HG03565 (cell line): ENCODE results near the gene HPS6.
"Not testable (repeated sequence)": the region's sequence is repeated elsewhere in the genome, so short reads cannot be mapped to it uniquely, and the experiment has no call there.

Experiments used
- ATAC-seq: cut with Tn5 transposase; IDR thresholded peaks from one replicate; pipeline ENCODE4 v1.9.1; 2021; ENCODE audit warnings: mild to moderate bottlenecking, moderate library complexity; ENCODE audit not compliant: unreplicated experiment

The HPS6 gene

GRCh38 chr10:102064868-102065560, at the start of gene HPS6:
HPS6 (plus strand) TSS chr10:102065349; CDS start chr10:102065475, 126 bp downstream.
- ATAC-seq: peak; percentile 86

GRCh38 chr10:102016416-102016815, 48.7 kb upstream of the HPS6 start:
- ATAC-seq: no peak

GRCh38 chr10:102017295-102017694, 47.9 kb upstream of the HPS6 start:
- no peak for ATAC-seq

- ATAC-seq: no peak
These were observed 44.2 kb upstream of the HPS6 start for GRCh38 chr10:102020938-102021337.

GRCh38 chr10:102024799-102025198, 40.4 kb upstream of the HPS6 start:
- ATAC-seq: no peak

GRCh38 chr10:102027261-102027660, 37.9 kb upstream of the HPS6 start:
- no peak for ATAC-seq

GRCh38 chr10:102033787-102034186, 31.4 kb upstream of the HPS6 start:
- no peak for ATAC-seq

GRCh38 chr10:102035807-102036206, 29.3 kb upstream of the HPS6 start:
- not testable (repeated sequence) for ATAC-seq

- no peak for ATAC-seq
These were observed 26.7 kb upstream of the HPS6 start for GRCh38 chr10:102038410-102038809.

- no peak for ATAC-seq
These were observed 24.7 kb upstream of the HPS6 start for GRCh38 chr10:102040305-102041050.

- no peak for ATAC-seq
These were observed 19.9 kb upstream of the HPS6 start for GRCh38 chr10:102045292-102045691.

- ATAC-seq: no peak
These were observed 19.1 kb upstream of the HPS6 start for GRCh38 chr10:102046095-102046494.

GRCh38 chr10:102054881-102055646, 10.1 kb upstream of the HPS6 start:
- not testable (repeated sequence) for ATAC-seq

GRCh38 chr10:102055647-102056419, 9.3 kb upstream of the HPS6 start, which contains the start of gene ARMH3:
ARMH3 (minus strand) TSS chr10:102056173; CDS start chr10:102040114, 16,059 bp downstream.
- ATAC-seq: peak; percentile 78

- ATAC-seq: no peak
These were observed 5.2 kb upstream of the HPS6 start for GRCh38 chr10:102059987-102060386.

- no peak for ATAC-seq
These were observed 664 bp upstream of the HPS6 start for GRCh38 chr10:102064503-102064867.

- ATAC-seq: peak; percentile 17
These were observed 631 bp downstream of the HPS6 start for GRCh38 chr10:102065561-102066398.

- ATAC-seq: no peak
These were observed 1.4 kb downstream of the HPS6 start for GRCh38 chr10:102066399-102067088.
